ENCODE results near the gene FAM124B.

Gene FAM124B

DNA sequence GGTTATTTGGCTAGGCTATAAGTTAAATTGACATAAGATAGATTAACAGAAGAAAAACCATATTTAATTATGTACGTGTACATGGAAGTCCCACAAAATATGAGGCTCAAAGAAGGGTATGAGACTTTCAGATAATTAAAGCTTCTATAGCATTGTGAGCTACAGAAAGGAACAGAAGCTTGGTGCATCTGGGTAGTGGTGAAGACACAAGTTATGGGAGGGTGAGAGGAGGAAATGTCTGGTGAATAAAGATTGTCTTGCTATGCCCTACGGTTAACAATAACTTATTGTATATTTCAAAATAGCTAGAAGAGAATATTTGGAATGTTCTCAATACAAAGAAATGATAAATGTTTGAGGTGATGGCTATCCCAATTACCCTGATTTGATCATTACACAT is 6.8 kb upstream of the FAM124B start:
- no peaks in the 10 kb centered on the region for H3K9me3 ChIP-seq (ENCODE audit: severe bottlenecking)
- no peak overlapping the region for H3K27ac ChIP-seq (ENCODE audit: poor library complexity, severe bottlenecking)
- TF ChIP-seq CTCF (IDR thresholded peaks at IDR 0.05; ENCODE audit: poor library complexity, severe bottlenecking): no peak
- no peak for DNase-seq (ENCODE audit: low spot score)
- H3K4me3 ChIP-seq (ENCODE audit: severe bottlenecking): no peak overlapping the region
- ATAC-seq (ENCODE audit: low read depth): no peak
- no peaks in the 10 kb centered on the region for H3K36me3 ChIP-seq (ENCODE audit: low read depth)
- no peaks in the 10 kb centered on the region for H3K4me1 ChIP-seq (ENCODE audit: insufficient read depth, poor library complexity, severe bottlenecking)
- no peaks in the 10 kb centered on the region for H3K27me3 ChIP-seq (ENCODE audit: insufficient read depth, poor library complexity, severe bottlenecking)

- ATAC-seq (ENCODE audit: low read depth) (no peak), DNase-seq (ENCODE audit: low spot score) (no peak)
- TF ChIP-seq CTCF (IDR thresholded peaks at IDR 0.05; ENCODE audit: poor library complexity, severe bottlenecking): no peak
- no peak overlapping the region for H3K4me3 ChIP-seq (ENCODE audit: severe bottlenecking)
- no peak overlapping the region for H3K27ac ChIP-seq (ENCODE audit: poor library complexity, severe bottlenecking)
- H3K4me1 ChIP-seq (ENCODE audit: insufficient read depth, poor library complexity, severe bottlenecking): no peaks in the 10 kb centered on the region
- H3K9me3 ChIP-seq (ENCODE audit: severe bottlenecking): no peaks in the 10 kb centered on the region
- H3K36me3 ChIP-seq (ENCODE audit: low read depth): no peaks in the 10 kb centered on the region
- H3K27me3 ChIP-seq (ENCODE audit: insufficient read depth, poor library complexity, severe bottlenecking): no peaks in the 10 kb centered on the region
These were observed 5.4 kb upstream of the FAM124B start for GRCh38 chr2:224407241-224407701.

DNA sequence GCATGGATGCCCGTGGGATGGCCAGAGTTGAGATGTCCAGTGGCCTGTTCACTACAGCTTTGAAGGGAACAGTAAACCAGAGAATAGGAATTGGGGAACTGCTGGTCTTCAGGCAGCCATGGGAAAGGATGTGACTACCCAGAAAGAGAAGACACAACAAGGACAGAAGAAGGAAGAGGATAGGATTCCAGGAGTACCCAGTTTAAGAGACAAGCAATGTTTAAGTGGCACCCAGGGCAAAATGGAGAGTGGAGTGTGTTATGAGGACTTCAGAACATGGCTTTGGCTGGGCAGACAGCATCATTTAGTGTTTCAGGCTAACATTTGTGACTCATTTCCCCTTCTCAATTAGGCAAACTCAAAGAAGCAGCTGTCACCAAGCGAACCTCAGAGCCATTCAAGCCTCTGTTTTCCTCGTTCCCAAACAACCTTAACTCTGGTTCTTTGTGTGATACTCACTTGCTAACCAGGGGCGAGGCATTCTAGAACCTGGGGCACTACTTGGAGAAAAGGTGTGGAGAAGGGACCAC is 4.0 kb upstream of the FAM124B start:
- Histone ChIP-seq H3K9me3 (ENCODE audit: severe bottlenecking) (no peaks in the 10 kb centered on the region), H3K36me3 (ENCODE audit: low read depth) (no peaks in the 10 kb centered on the region), H3K4me3 (ENCODE audit: severe bottlenecking) (no peak overlapping the region), H3K4me1 (ENCODE audit: insufficient read depth, poor library complexity, severe bottlenecking) (no peaks in the 10 kb centered on the region), H3K27me3 (ENCODE audit: insufficient read depth, poor library complexity, severe bottlenecking) (no peaks in the 10 kb centered on the region), H3K27ac (ENCODE audit: poor library complexity, severe bottlenecking) (no peak overlapping the region)
- DNase-seq (ENCODE audit: low spot score) (no peak), ATAC-seq (ENCODE audit: low read depth) (no peak)
- no peak for TF ChIP-seq CTCF (IDR thresholded peaks at IDR 0.05; ENCODE audit: poor library complexity, severe bottlenecking)

DNA sequence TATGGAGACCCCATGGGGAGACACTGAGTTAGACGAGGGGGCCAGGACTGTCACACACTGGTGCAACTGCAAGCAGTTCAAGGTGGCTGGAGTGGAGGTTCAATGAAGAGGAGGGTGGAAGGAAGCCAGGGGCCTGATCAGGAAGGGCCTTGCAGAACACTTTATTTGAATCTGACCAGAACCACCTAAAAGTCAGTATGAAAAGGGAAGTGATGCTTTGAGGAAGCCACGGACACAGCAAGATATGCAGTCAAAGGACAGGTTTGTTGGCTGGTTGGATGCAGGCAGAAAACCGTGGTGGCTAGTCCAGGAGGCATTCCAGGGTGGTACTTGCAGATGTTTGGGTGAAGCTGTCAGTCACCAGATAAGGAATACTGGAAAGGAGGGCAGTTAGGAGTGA is 3.5 kb upstream of the FAM124B start:
- no peak for TF ChIP-seq CTCF (IDR thresholded peaks at IDR 0.05; ENCODE audit: poor library complexity, severe bottlenecking)
- Histone ChIP-seq H3K27me3 (ENCODE audit: insufficient read depth, poor library complexity, severe bottlenecking) (no peaks in the 10 kb centered on the region), H3K4me3 (ENCODE audit: severe bottlenecking) (no peak overlapping the region), H3K36me3 (ENCODE audit: low read depth) (no peaks in the 10 kb centered on the region), H3K27ac (ENCODE audit: poor library complexity, severe bottlenecking) (no peak overlapping the region), H3K4me1 (ENCODE audit: insufficient read depth, poor library complexity, severe bottlenecking) (no peaks in the 10 kb centered on the region), H3K9me3 (ENCODE audit: severe bottlenecking) (no peaks in the 10 kb centered on the region)
- ATAC-seq (ENCODE audit: low read depth) (no peak), DNase-seq (ENCODE audit: low spot score) (no peak)

DNA sequence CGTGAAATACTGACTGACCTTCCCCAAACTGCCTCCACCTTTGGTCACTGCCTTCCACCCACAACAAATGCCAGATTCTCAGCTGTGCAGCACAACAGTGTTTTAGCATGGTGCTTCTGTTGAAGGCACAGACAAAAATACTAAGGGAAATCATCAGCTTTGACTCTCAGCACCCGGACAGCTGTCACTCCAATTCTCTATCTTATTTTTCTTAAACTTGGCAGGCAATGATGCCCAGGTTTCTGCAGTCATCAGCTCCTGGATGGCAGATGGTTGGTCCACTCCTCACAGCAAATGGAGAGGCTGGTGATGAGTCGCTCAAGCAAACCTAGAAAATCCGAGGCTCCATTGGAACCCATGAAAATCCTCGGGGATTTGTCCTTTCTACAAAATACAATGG is 2.9 kb upstream of the FAM124B start:
- H3K4me1 ChIP-seq (ENCODE audit: insufficient read depth, poor library complexity, severe bottlenecking): no peaks in the 10 kb centered on the region
- H3K36me3 ChIP-seq (ENCODE audit: low read depth): no peaks in the 10 kb centered on the region
- H3K27ac ChIP-seq (ENCODE audit: poor library complexity, severe bottlenecking): no peak overlapping the region
- TF ChIP-seq CTCF (IDR thresholded peaks at IDR 0.05; ENCODE audit: poor library complexity, severe bottlenecking): no peak
- H3K9me3 ChIP-seq (ENCODE audit: severe bottlenecking): no peaks in the 10 kb centered on the region
- no peaks in the 10 kb centered on the region for H3K27me3 ChIP-seq (ENCODE audit: insufficient read depth, poor library complexity, severe bottlenecking)
- no peak overlapping the region for H3K4me3 ChIP-seq (ENCODE audit: severe bottlenecking)
- no peak for ATAC-seq (ENCODE audit: low read depth)
- DNase-seq (ENCODE audit: low spot score): no peak

All from RWPE2 (cell line).